Kidney (tissue), 2 donors: Measurements from ENCODE around the gene DNM2. TPM values are rescaled to one million over a fixed set of nuclear protein-coding genes. Genes with fewer than 3 reads are reported as not detected.

Experiments used
- microRNA-seq: library from miRNA; unstranded; fragments of <30 nt; microRNA quantifications from one replicate; pipeline ENCODE4 v1.2.0, GENCODE V29; 2020
- polyA plus RNA-seq: library from polyadenylated mRNA; stranded (reverse); fragments of 350-450 nt; fragmentation: Illumina TruSeq; extraction: RNeasy Lipid Tissue Mini Kit (QIAGEN cat#74804); gene quantifications from one replicate; pipeline ENCODE4 v1.2.3, GENCODE V29; 2014; ENCODE audit warnings: low read depth, low replicate concordance; ENCODE audit not compliant: insufficient read depth
- total RNA-seq: library from RNA; stranded (reverse); fragmentation: NEBNext Ultra II Directional; extraction: Animal tissue kit (Norgen Biotek cat#: 25700); gene quantifications from one replicate; pipeline ENCODE4 v1.2.1, GENCODE V29; 2021
- donor health status: DM: yes; HTN: yes; CAD: no.

Gene DNM2
- total and polyA plus RNA-seq, 2 donors from 2014 or later = 79.0 to 226 TPM

Small RNAs within 50 kb of the gene (microRNA-seq; reads per million reads assigned to microRNA genes)
- gene MIR199A1 (1.4 reads per million), gene MIR4748 (not detected), gene MIR638 (not detected), gene MIR6793 (not detected)

Other genes starting within 250 kb of the DNM2 start
- 60.8 TPM for gene KEAP1, start 214.7 kb upstream of the DNM2 start, total RNA-seq
- gene KEAP1, start 214.7 kb upstream of the DNM2 start, polyA plus RNA-seq = 79.4 TPM
- gene S1PR5, start 200.6 kb upstream of the DNM2 start, total RNA-seq = 0.69 TPM
- gene S1PR5, start 200.6 kb upstream of the DNM2 start, polyA plus RNA-seq = 0.84 TPM
- gene ATG4D, start 174.2 kb upstream of the DNM2 start, total RNA-seq = 32.7 TPM
- 91.7 TPM for gene ATG4D, start 174.2 kb upstream of the DNM2 start, polyA plus RNA-seq
- 29.4 TPM for gene KRI1, start 152.1 kb upstream of the DNM2 start, total RNA-seq
- gene KRI1, start 152.1 kb upstream of the DNM2 start, polyA plus RNA-seq = 13.9 TPM
- 8.8 TPM for gene CDKN2D, start 149.1 kb upstream of the DNM2 start, total RNA-seq
- 14.7 TPM for gene CDKN2D, start 149.1 kb upstream of the DNM2 start, polyA plus RNA-seq
- gene AP1M2, start 130.8 kb upstream of the DNM2 start, total RNA-seq = 74.1 TPM
- gene AP1M2, start 130.8 kb upstream of the DNM2 start, polyA plus RNA-seq = 232 TPM
- 345 TPM for gene SLC44A2, start 92.5 kb upstream of the DNM2 start, total RNA-seq
- gene SLC44A2, start 92.5 kb upstream of the DNM2 start, polyA plus RNA-seq = 150 TPM
- 206 TPM for gene ILF3, start 63.7 kb upstream of the DNM2 start, total RNA-seq
- 58.3 TPM for gene ILF3, start 63.7 kb upstream of the DNM2 start, polyA plus RNA-seq
- gene QTRT1, start 16.6 kb upstream of the DNM2 start, total RNA-seq = 55.2 TPM
- gene QTRT1, start 16.6 kb upstream of the DNM2 start, polyA plus RNA-seq = 77.2 TPM
- gene TMED1, start 118.1 kb downstream of the DNM2 start, total RNA-seq = 36.0 TPM
- 60.6 TPM for gene TMED1, start 118.1 kb downstream of the DNM2 start, polyA plus RNA-seq
- gene C19orf38, start 130.3 kb downstream of the DNM2 start, total RNA-seq = 3.3 TPM
- 2.4 TPM for gene C19orf38, start 130.3 kb downstream of the DNM2 start, polyA plus RNA-seq
- 41.2 TPM for gene CARM1, start 153.5 kb downstream of the DNM2 start, total RNA-seq
- 21.9 TPM for gene CARM1, start 153.5 kb downstream of the DNM2 start, polyA plus RNA-seq
- gene YIPF2, start 210.6 kb downstream of the DNM2 start, total RNA-seq = 64.7 TPM
- 70.3 TPM for gene YIPF2, start 210.6 kb downstream of the DNM2 start, polyA plus RNA-seq
- gene TIMM29, start 210.7 kb downstream of the DNM2 start, total RNA-seq = 21.7 TPM
- gene TIMM29, start 210.7 kb downstream of the DNM2 start, polyA plus RNA-seq = 16.8 TPM
- 124 TPM for gene SMARCA4, start 243.0 kb downstream of the DNM2 start, total RNA-seq
- 59.8 TPM for gene SMARCA4, start 243.0 kb downstream of the DNM2 start, polyA plus RNA-seq